Hematopoietic multipotent progenitor cell (in vitro differentiated cells): ENCODE data around the gene FBXW5. TPM values are rescaled to one million over a fixed set of nuclear protein-coding genes. Genes with fewer than 3 reads are reported as not detected.

Experiments used
- total RNA-seq: library from RNA; depleted of rRNA; stranded (reverse); fragments of >200 nt; gene quantifications from one replicate; pipeline ENCODE4 v1.2.3, GENCODE V29; 2012

The FBXW5 gene
- total RNA-seq, 1 donor = 179 TPM

Other genes with a start within 250 kb of the FBXW5 start
- 227 TPM for gene DIPK1B, start 232.2 kb downstream of the FBXW5 start, total RNA-seq
- 1.3 TPM for gene LCN10, start 201.8 kb downstream of the FBXW5 start, total RNA-seq
- gene LCN6, start 196.2 kb downstream of the FBXW5 start, total RNA-seq = 0.81 TPM
- not detected for gene LCN8, start 186.5 kb downstream of the FBXW5 start, total RNA-seq
- not detected for gene LCN15, start 180.2 kb downstream of the FBXW5 start, total RNA-seq
- 47.1 TPM for gene TMEM141, start 153.4 kb downstream of the FBXW5 start, total RNA-seq
- 1.6 TPM for gene CCDC183, start 148.4 kb downstream of the FBXW5 start, total RNA-seq
- 66.8 TPM for gene RABL6, start 136.8 kb downstream of the FBXW5 start, total RNA-seq
- 0.27 TPM for gene AJM1, start 102.3 kb downstream of the FBXW5 start, total RNA-seq
- 36.9 TPM for gene PHPT1, start 95.3 kb downstream of the FBXW5 start, total RNA-seq
- gene MAMDC4, start 92.4 kb downstream of the FBXW5 start, total RNA-seq = 1.1 TPM
- 211 TPM for gene EDF1, start 78.4 kb downstream of the FBXW5 start, total RNA-seq
- gene TRAF2, start 58.2 kb downstream of the FBXW5 start, total RNA-seq = 20.5 TPM
- gene C8G, start 505 bp upstream of the FBXW5 start, total RNA-seq = 0.81 TPM
- 0.54 TPM for gene LCN12, start 7.5 kb upstream of the FBXW5 start, total RNA-seq
- gene PTGDS, start 32.8 kb upstream of the FBXW5 start, total RNA-seq = not detected
- gene LCNL1, start 38.3 kb upstream of the FBXW5 start, total RNA-seq = not detected
- 16.7 TPM for gene PAXX, start 47.7 kb upstream of the FBXW5 start, total RNA-seq
- 0.27 TPM for gene CLIC3, start 51.8 kb upstream of the FBXW5 start, total RNA-seq
- 99.1 TPM for gene ABCA2, start 83.5 kb upstream of the FBXW5 start, total RNA-seq
- gene FUT7, start 87.3 kb upstream of the FBXW5 start, total RNA-seq = 14.3 TPM
- 51.2 TPM for gene NPDC1, start 101.4 kb upstream of the FBXW5 start, total RNA-seq
- not detected for gene ENTPD2, start 109.3 kb upstream of the FBXW5 start, total RNA-seq
- 4.8 TPM for gene SAPCD2, start 125.8 kb upstream of the FBXW5 start, total RNA-seq
- gene UAP1L1, start 132.8 kb upstream of the FBXW5 start, total RNA-seq = 14.8 TPM
- gene MAN1B1, start 142.2 kb upstream of the FBXW5 start, total RNA-seq = 70.8 TPM
- 154 TPM for gene DPP7, start 170.0 kb upstream of the FBXW5 start, total RNA-seq
- gene GRIN1, start 194.4 kb upstream of the FBXW5 start, total RNA-seq = under 0.01 TPM
- gene LRRC26, start 225.3 kb upstream of the FBXW5 start, total RNA-seq = 2.2 TPM
- gene TMEM210, start 227.3 kb upstream of the FBXW5 start, total RNA-seq = not detected
- 59.8 TPM for gene ANAPC2, start 243.8 kb upstream of the FBXW5 start, total RNA-seq
- 78.4 TPM for gene SSNA1, start 243.9 kb upstream of the FBXW5 start, total RNA-seq